ENCODE data around the gene ZNF638. TPM values are rescaled to one million over a fixed set of nuclear protein-coding genes. Genes with fewer than 3 reads are reported as not detected.
A peak's percentile ranks its signal among the peaks of the same experiment; 100 is the strongest.

Gene ZNF638
- total and polyA plus RNA-seq, 9 donors, result 76.0 to 150 (median 105) TPM

DNA sequence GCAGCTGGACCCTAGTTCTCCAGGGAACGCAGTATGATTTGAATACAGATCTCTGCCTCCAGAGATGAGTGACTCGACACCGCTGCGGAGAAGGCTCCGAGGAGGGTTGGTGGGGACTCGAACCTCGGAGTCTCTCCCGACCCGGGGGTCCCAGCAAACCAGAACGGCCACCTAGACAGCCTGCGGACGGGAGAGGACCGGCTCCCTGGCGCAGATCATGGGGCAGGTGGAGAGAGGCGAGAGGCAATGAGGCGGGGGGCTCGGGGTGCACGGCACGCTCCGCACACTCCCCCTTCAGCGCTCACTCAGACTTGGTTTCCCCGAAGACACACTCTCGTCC is 134.3 kb downstream of the ZNF638 start:
- Histone ChIP-seq H3K9me3 (replicated peaks; ENCODE audit: control insufficient read depth, low read depth, low read length) (peaks cover 6% of the 10 kb centered on the region), H3K27me3 (ENCODE audit: control insufficient read depth, insufficient read depth, low read length) (peaks cover 39% of the 10 kb centered on the region), H3K36me3 (ENCODE audit: control insufficient read depth, insufficient read depth, low read length) (peaks cover 3% of the 10 kb centered on the region), H3K4me1 (ENCODE audit: control insufficient read depth, insufficient read depth, low read length) (peaks cover 73% of the 10 kb centered on the region), H3K27ac (ENCODE audit: low read length) (peak overlapping the region; percentile 77), H3K4me3 (ENCODE audit: low read length) (peak overlapping the region; percentile 63)
- WGBS (ENCODE audit: insufficient coverage), result 3% methylated on average over 22 of the region's 23 CpGs
- DNase-seq, result no peak

DNA sequence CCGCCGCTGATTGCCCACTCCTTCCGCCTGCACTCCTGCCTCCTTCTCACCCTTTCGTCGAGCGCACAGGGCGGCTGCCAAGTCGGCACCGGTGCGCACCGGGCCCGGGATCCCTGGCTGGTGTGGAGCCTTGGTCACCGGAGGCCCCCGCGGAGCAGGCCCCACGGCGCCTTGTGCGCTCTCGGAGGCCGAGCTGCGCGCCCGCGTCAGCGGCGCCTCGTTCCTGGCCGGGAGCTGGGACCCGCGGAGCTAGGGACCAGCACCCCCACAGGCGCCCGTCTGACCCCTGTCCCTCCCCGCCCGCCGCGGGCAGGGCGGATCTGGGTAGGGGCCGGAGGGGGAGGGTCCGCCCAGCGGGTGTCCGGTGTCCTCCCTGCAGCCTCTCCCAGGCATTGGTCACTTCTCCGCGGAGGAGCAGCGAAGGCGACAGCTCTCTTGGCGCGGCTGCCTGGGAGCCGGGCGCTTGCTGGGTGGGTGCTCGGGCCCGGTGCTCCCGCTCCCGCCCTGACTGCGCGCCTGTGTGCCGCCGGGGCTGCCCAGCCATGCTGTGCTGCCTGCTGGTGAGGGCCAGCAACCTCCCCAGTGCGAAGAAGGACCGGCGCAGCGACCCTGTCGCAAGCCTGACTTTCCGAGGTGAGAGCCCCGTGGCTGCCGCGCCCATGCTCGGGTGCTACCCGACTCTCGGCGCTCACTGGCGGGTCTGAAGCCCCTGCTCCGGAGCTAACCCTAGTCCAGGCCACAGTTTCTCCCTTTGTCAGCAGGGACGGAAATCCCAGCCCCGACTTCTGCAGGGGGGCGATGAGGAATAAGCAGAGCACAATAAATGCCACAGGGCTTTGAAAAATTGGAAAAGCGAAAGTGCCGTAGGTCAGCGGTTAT is 135.0 kb downstream of the ZNF638 start:
- Histone ChIP-seq H3K4me1 (ENCODE audit: control insufficient read depth, insufficient read depth, low read length) (peaks cover 67% of the 10 kb centered on the region), H3K4me3 (ENCODE audit: low read length) (peak overlapping the region; percentile 63), H3K27me3 (ENCODE audit: control insufficient read depth, insufficient read depth, low read length) (peaks cover 39% of the 10 kb centered on the region), H3K36me3 (ENCODE audit: control insufficient read depth, insufficient read depth, low read length) (peaks cover 3% of the 10 kb centered on the region), H3K27ac (ENCODE audit: low read length) (peak overlapping the region; percentile 77), H3K9me3 (replicated peaks; ENCODE audit: control insufficient read depth, low read depth, low read length) (peaks cover 6% of the 10 kb centered on the region)
- under 1% methylated on average over 78 of the region's 78 CpGs for WGBS (ENCODE audit: insufficient coverage)
- DNase-seq, result peak; percentile 68

DNA sequence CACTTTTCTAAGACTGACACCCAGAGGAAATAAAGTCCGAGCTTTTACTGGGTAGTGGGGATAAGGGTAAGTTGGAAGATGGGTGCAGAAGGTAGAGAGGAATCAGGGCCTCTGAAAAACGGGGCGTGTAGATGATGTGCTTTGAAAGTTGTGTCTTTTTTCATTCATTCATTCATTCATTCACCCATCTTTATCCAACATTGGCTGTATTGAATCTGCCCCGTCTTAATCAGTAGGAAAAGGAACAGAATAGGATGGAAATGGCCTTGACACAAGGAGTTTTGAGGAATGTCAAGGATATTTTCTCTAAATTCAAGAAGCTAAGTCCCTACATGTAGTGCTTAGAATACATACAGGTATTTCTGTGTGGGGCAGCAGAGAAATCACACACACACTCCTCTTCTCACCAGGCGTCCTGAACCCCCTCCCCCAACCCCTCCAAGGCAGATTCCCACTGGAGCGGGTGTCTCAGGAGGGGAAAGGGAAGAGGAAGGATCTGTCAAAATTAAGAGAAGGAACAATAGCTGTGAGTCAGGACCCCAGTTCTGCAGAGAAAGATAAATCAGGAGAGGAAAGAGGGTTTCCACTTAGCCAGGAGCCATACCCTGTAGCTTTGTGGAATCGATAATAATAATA is 135.7 kb downstream of the ZNF638 start:
- peaks cover 39% of the 10 kb centered on the region for H3K27me3 ChIP-seq (ENCODE audit: control insufficient read depth, insufficient read depth, low read length)
- H3K4me1 ChIP-seq (ENCODE audit: control insufficient read depth, insufficient read depth, low read length), result peaks cover 60% of the 10 kb centered on the region
- peak overlapping the region; percentile 53 for H3K27ac ChIP-seq (ENCODE audit: low read length)
- H3K4me3 ChIP-seq (ENCODE audit: low read length), result peak overlapping the region; percentile 63
- WGBS (ENCODE audit: insufficient coverage), result no CpG with 5 or more reads among the region's 7 CpGs
- DNase-seq, result no peak
- H3K9me3 ChIP-seq (replicated peaks; ENCODE audit: control insufficient read depth, low read depth, low read length), result peaks cover 5% of the 10 kb centered on the region
- peaks cover 3% of the 10 kb centered on the region for H3K36me3 ChIP-seq (ENCODE audit: control insufficient read depth, insufficient read depth, low read length)

DNA sequence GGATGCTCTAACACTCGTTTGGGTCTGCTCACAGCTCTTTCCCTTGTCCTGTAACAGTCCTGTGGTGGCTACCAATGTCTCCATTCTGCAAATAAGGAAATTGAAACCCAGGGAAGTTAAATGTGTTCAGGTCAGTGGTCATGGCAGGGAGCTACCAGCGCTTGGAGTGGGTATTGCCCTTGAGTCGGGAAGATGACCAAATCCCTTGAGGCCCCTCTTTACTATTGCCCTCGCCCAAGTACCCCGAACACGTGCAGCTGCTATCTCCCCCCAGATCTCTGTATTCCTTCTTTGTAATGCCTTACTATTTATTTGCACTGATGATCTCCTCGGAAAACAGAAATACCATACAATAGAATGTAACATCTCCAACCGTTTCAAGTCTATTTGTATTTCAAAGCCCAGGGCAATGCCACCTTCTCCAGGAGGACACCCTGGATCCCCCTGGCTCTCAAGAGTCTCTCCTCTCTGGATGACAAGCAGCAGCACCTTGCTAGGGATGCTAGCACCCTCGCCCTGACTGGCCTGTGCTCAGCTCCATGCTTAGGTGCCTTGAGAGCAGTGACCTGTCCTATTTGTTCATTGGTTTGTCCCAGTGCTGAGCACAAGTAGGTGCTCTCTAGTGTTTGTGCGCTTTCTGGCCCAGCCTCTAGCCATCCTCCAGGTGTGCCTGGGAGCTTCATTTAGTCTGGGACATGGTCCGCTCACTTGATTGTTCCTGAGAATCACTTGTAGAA is 136.9 kb downstream of the ZNF638 start:
- peaks cover 39% of the 10 kb centered on the region for H3K27me3 ChIP-seq (ENCODE audit: control insufficient read depth, insufficient read depth, low read length)
- H3K9me3 ChIP-seq (replicated peaks; ENCODE audit: control insufficient read depth, low read depth, low read length), result no peaks in the 10 kb centered on the region
- H3K27ac ChIP-seq (ENCODE audit: low read length), result peak overlapping the region; percentile 74
- H3K36me3 ChIP-seq (ENCODE audit: control insufficient read depth, insufficient read depth, low read length), result peaks cover 3% of the 10 kb centered on the region
- DNase-seq, result no peak
- no peak overlapping the region for H3K4me3 ChIP-seq (ENCODE audit: low read length)
- peaks cover 54% of the 10 kb centered on the region for H3K4me1 ChIP-seq (ENCODE audit: control insufficient read depth, insufficient read depth, low read length)
- 72% methylated on average over 11 of the region's 11 CpGs for WGBS (ENCODE audit: insufficient coverage)

DNA sequence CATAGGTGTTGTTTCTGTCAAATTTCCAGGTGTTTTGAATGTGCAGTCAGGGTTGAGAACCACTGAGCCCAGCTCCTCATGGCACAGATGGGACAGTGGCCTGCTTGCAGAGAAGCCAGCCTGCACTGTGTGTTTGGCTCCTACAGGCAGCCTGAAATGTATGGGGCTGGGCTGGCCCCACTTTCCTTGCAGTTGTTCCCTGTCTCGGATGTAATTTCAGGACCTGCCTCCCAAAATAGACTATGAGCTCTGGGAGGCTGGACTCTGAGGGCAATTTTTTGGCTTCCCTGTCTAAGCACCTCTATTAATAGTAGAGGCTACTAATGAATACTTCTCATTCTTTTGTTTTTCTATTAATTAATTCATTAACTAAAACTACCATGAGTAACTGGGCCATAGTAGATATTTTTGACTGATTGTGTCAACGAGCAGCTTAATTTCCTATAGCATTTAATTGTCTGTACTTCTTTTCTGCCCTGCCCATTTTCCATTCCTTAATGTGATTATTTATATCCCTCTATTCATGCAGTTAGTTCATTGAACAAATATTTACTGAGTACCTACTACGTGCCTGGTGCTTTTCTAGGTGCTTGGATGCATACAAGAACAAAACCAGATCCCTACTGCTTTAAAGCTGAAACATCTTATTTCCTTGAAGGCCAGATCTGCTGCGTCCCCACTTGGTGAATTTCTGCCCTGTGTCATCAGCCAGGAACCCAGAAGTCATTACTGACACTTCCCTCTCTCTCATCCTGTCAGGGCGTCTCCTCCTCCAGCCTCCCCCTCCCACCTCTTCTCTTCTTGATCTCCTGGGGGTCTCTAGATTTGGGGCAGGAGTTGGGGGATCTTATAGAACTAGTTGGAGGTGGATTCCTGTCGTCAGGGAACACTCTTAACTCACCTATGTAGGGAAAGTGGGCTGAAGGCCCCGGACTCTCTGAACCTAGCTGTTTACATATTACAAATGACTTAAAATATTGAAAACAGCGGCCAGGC is 138.1 kb downstream of the ZNF638 start:
- DNase-seq, result peak; percentile 78
- no peak overlapping the region for H3K4me3 ChIP-seq (ENCODE audit: low read length)
- peaks cover 3% of the 10 kb centered on the region for H3K36me3 ChIP-seq (ENCODE audit: control insufficient read depth, insufficient read depth, low read length)
- H3K27me3 ChIP-seq (ENCODE audit: control insufficient read depth, insufficient read depth, low read length), result peaks cover 35% of the 10 kb centered on the region
- H3K4me1 ChIP-seq (ENCODE audit: control insufficient read depth, insufficient read depth, low read length), result peaks cover 53% of the 10 kb centered on the region
- H3K27ac ChIP-seq (ENCODE audit: low read length), result peak overlapping the region; percentile 74
- no peaks in the 10 kb centered on the region for H3K9me3 ChIP-seq (replicated peaks; ENCODE audit: control insufficient read depth, low read depth, low read length)
- 62% methylated on average over 2 of the region's 8 CpGs for WGBS (ENCODE audit: insufficient coverage)

DNA sequence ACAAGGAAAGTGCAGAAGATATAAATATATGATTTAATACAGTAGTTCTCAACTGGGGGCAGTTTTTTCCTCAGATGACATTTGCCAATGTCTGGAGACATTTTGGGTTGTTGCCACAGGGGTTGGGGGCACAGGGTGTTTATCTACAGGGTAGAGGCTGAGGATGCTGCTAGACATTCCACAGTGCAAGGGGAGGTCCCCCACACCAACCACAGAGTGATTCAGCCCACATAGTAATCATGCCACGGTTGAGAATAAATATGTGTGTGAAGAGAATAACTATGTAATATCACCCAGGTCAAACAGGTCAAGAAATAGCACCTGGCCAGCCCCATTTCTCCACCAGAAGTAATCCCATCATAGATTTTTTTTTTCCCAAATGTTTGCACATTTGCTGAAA is 139.7 kb downstream of the ZNF638 start:
- Histone ChIP-seq H3K27ac (ENCODE audit: low read length) (no peak overlapping the region), H3K4me1 (ENCODE audit: control insufficient read depth, insufficient read depth, low read length) (peaks cover 44% of the 10 kb centered on the region), H3K36me3 (ENCODE audit: control insufficient read depth, insufficient read depth, low read length) (peaks cover 8% of the 10 kb centered on the region), H3K9me3 (replicated peaks; ENCODE audit: control insufficient read depth, low read depth, low read length) (no peaks in the 10 kb centered on the region), H3K27me3 (ENCODE audit: control insufficient read depth, insufficient read depth, low read length) (peaks cover 19% of the 10 kb centered on the region), H3K4me3 (ENCODE audit: low read length) (no peak overlapping the region)
- WGBS (ENCODE audit: insufficient coverage), result no CpG with 5 or more reads among the region's 1 CpG
- no peak for DNase-seq

DNA sequence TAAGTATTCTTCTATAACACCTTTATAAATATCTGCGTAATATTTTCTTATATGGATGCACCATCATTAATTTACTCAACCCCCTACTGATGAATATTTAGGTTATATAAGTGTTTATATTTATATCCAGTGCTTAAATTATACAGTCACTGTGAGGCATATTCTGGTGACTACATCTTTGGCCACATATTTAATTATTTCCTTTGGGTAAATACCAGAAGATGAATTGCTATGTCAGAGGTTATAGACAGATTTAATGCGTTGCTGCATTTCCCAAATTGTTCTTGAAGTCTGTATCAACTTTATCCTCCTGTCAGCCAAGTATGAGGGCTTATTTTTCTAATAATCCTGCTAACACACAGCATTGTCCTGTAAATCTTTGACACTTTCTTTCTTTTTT is 140.4 kb downstream of the ZNF638 start:
- Histone ChIP-seq H3K27ac (ENCODE audit: low read length) (no peak overlapping the region), H3K27me3 (ENCODE audit: control insufficient read depth, insufficient read depth, low read length) (peaks cover 13% of the 10 kb centered on the region), H3K36me3 (ENCODE audit: control insufficient read depth, insufficient read depth, low read length) (peaks cover 8% of the 10 kb centered on the region), H3K4me3 (ENCODE audit: low read length) (no peak overlapping the region), H3K4me1 (ENCODE audit: control insufficient read depth, insufficient read depth, low read length) (peaks cover 44% of the 10 kb centered on the region), H3K9me3 (replicated peaks; ENCODE audit: control insufficient read depth, low read depth, low read length) (no peaks in the 10 kb centered on the region)
- DNase-seq, result no peak
- WGBS (ENCODE audit: insufficient coverage), result no CpG with 5 or more reads among the region's 2 CpGs

DNA sequence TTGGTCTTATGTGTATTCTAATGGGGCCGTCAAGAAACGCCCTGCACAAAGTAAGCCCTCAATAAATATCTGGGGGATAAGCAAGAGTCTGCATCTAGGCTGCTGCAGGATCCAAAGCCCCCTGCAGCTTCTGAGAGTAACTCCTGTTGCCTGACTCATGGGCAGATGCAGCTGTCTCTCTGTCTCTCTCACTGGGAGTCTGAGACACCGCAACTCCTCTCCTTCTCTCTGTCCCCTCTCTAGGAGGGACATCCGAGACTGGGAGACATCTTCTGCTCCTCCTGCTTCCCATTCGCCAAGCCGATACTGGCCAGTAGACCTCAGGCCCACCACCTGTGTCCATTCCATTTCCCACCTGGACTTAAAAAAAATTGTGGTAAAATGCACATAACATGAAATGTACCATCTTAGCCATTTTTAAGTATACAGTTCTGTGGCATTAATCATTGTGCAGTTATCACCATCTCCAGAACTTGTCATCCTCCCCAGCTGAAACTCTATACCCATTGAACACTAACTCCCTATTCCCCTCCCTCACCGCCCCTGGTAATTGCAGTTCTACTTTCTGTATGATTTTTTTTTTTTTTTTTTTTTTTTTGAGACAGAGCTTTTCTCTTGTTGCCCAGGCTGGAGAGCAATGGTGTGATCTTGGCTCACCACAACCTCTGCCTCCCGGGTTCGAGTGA is 141.9 kb downstream of the ZNF638 start:
- Histone ChIP-seq H3K36me3 (ENCODE audit: control insufficient read depth, insufficient read depth, low read length) (peaks cover 8% of the 10 kb centered on the region), H3K9me3 (replicated peaks; ENCODE audit: control insufficient read depth, low read depth, low read length) (no peaks in the 10 kb centered on the region), H3K4me1 (ENCODE audit: control insufficient read depth, insufficient read depth, low read length) (peaks cover 36% of the 10 kb centered on the region), H3K4me3 (ENCODE audit: low read length) (no peak overlapping the region), H3K27ac (ENCODE audit: low read length) (peak overlapping the region; percentile 35), H3K27me3 (ENCODE audit: control insufficient read depth, insufficient read depth, low read length) (peaks cover 7% of the 10 kb centered on the region)
- no peak for DNase-seq
- WGBS (ENCODE audit: insufficient coverage), result 100% methylated on average over 1 of the region's 9 CpGs

DNA sequence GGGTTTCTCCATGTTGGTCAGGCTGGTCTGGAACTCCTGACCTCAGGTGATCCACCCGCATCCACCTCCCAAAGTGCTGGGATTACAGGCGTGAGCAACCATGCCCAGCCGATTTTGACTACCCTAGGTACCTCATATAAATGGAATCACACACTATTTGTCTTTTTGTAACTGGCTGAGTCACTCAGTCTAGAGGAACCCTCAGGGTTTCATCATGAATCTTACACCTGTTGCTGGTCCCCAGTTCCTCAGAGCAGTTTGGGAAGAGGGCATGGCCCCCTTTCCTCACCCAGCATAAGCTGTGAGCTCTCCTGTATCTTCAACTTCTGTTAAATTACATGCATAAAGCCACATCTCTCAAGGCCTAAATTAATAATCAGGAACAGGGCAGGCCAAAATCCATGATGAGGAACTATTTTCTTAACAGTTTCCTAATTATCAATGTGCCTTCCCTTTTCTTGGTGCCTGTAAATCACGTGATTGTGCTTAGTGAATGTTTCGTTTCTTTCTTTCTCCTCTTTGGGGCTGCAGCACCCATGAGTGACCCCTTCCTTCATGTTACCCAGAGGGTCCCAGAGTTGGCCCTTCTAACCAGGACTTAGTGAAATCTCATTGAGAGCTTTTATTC is 142.6 kb downstream of the ZNF638 start:
- DNase-seq, result no peak
- Histone ChIP-seq H3K36me3 (ENCODE audit: control insufficient read depth, insufficient read depth, low read length) (peaks cover 8% of the 10 kb centered on the region), H3K4me1 (ENCODE audit: control insufficient read depth, insufficient read depth, low read length) (peaks cover 28% of the 10 kb centered on the region), H3K9me3 (replicated peaks; ENCODE audit: control insufficient read depth, low read depth, low read length) (no peaks in the 10 kb centered on the region), H3K27me3 (ENCODE audit: control insufficient read depth, insufficient read depth, low read length) (peaks cover 2% of the 10 kb centered on the region), H3K27ac (ENCODE audit: low read length) (peak overlapping the region; percentile 25), H3K4me3 (ENCODE audit: low read length) (no peak overlapping the region)
- 86% methylated on average over 1 of the region's 5 CpGs for WGBS (ENCODE audit: insufficient coverage)

All from muscle of leg (tissue), 11 donors.